ENCODE results near the gene CARD11.

DNA sequence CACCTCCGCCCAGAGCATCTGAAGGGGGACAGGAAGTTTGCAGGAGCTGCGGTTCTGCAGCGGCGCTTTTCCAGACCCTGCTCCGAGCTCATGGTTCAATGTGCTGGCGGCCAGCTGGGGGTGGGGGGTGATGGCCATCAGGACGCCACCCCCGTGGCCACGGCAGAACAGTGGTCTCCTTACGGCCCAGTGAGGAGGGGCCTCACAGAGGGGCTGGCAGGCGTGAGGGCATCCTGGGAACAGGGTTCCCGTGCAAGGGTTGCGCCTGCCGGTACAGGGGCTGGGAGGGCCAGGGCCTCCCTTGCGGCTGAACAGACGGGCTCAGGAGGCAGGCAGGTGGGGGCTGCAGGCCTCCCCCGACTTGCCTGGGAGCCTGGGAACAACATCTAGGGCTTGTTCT, 160.6 kb downstream of the CARD11 start:
- TF ChIP-seq POLR2AphosphoS5 (IDR thresholded peaks at IDR 0.05) (no peak), POLR2A (IDR thresholded peaks at IDR 0.05) (no peak)

Measured in spleen (tissue), 3 donors.